Cardiac fibroblast (primary cell): ENCODE measurements around the gene MPST.
A peak's percentile ranks its signal among the peaks of the same experiment; 100 is the strongest.

Source experiments
- DNase-seq, 2 donors: peaks; one replicate each; pipeline versions ENCODE4 v3.0.0 to v3.0.0-alpha.2; 2010; ENCODE audit warnings: low read depth in 2 of 2
- H3K4me3 ChIP-seq, 2 donors: replicated peaks in 1 of 2; 1 replicate in 1 of 2; 2 replicates in 1 of 2; pipeline ENCODE4 v1.5.1; 2011; ENCODE audit warnings: low read depth in 2 of 2, low read length in 2 of 2, mild to moderate bottlenecking in 2 of 2, moderate library complexity in 1 of 2
- TF ChIP-seq, protein P1 (sequence below): IDR thresholded peaks from one replicate; pipeline ENCODE4 v1.5.1; 2011; ENCODE audit warnings: low read depth, mild to moderate bottlenecking, low read length, inconsistent platforms

Gene MPST

DNA sequence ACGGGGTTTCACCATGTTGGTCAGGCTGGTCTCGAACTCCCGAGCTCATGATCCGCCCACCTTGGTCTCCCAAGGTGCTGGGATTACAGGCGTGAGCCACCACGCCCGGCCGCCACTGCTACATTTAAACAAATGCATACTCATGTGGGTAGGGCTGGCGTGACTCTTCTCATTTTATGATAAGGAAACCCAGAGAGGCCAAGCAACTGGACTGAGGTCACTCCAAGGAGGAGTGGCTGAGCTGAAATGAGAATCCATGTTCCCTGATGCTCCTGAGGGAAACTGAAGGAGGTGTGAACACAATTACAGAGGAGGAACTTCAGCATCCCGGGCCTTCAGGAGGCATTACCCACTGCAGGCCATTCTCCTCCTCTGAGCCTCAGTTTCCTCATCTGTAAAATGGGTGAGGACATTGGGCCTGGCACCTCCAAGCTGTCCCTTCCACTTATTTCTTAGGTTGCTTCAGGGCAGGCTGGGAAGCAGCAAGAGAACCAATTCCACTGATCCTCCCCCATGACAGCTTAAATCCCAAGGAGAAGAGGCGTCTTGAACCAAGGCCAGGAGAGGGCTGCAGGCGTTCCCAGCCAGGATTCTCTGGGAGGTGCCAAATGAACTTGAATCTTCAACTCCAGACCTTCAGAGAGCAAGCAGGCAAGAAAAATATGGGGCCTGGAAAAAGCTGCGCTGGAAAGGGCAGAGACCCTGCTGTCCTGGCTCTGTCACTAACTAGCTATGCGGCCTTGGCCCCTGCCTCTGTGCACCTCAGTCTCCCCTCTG, 3.2 kb upstream of the MPST start:
- TF ChIP-seq, protein P1, sequence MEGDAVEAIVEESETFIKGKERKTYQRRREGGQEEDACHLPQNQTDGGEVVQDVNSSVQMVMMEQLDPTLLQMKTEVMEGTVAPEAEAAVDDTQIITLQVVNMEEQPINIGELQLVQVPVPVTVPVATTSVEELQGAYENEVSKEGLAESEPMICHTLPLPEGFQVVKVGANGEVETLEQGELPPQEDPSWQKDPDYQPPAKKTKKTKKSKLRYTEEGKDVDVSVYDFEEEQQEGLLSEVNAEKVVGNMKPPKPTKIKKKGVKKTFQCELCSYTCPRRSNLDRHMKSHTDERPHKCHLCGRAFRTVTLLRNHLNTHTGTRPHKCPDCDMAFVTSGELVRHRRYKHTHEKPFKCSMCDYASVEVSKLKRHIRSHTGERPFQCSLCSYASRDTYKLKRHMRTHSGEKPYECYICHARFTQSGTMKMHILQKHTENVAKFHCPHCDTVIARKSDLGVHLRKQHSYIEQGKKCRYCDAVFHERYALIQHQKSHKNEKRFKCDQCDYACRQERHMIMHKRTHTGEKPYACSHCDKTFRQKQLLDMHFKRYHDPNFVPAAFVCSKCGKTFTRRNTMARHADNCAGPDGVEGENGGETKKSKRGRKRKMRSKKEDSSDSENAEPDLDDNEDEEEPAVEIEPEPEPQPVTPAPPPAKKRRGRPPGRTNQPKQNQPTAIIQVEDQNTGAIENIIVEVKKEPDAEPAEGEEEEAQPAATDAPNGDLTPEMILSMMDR: no peak
- H3K4me3 ChIP-seq: no peak overlapping the region
- DNase-seq: no peak

DNA sequence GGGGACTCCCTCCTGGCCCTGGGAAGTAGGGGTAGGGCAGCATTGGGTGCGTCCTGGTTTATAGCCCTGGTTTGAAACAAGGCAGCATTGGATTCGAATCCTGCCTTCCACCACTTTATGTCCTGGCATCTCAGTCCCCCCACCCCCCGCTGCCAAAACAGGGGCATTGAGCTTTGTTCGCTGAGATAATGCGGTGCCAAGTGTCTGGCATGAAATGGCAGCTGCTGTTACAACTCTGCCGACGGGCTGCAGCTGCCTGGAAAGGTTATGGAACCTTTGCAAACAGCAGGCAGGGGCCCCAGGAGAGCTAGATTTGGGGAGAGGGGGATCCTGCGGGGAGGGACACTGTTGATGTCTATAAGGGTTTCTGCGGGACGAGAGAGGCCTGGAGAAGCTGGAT, 2.2 kb upstream of the MPST start:
- TF ChIP-seq, protein P1: no peak
- no peak for DNase-seq
- H3K4me3 ChIP-seq: no peak overlapping the region

DNA sequence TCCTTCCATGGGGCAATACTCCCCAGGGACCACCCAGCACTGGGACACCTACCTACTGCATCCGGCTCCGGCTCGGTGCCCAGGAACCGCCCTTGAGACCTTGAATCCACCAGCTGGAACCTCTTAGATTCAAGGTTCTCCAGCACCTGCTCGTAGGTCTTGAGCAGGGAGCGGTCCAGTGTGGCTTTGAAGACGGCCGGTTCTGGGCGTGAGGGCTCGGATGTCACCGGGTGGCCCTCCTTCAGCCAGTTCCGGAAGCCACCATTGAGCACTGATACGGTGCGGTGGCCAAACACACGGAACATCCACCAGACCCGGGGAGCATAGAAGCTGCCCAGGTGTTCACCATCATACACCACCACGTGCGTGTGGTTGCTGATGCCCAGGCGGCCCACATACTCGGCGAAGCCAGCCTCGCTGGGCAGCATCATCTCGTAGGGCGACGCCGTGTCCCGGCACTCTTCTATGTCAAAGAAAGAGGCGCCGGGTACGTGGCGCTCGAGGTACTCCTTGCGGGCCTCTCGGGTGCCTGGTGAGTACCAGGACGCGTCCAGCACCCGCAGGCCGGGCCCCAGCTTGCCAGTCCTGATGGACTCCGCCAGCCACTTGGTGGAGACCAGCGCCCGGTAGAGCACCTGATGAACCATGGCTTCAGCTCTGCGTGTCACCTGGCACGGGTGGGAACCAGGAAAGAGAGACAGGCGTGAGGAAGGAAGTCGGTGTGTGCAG, 1.3 kb upstream of the MPST start:
- H3K4me3 ChIP-seq: peak overlapping the region; percentile 66 to 84

GRCh38 chr22:37018815-37019308, 680 bp upstream of the MPST start:
- TF ChIP-seq, protein P1: no peak
- peak; percentile 37 to 65 for DNase-seq

More for the DNA sequence above, 1.3 kb upstream of the MPST start:
- TF ChIP-seq, protein P1: no peak
- DNase-seq: no peak

GRCh38 chr22:37020192-37020479, 594 bp downstream of the MPST start:
- TF ChIP-seq, protein P1: no peak
- peak; percentile 59 to 63 for DNase-seq

More at GRCh38 chr22:37018815-37019308, 680 bp upstream of the MPST start:
- peak overlapping the region; percentile 66 to 84 for H3K4me3 ChIP-seq

DNA sequence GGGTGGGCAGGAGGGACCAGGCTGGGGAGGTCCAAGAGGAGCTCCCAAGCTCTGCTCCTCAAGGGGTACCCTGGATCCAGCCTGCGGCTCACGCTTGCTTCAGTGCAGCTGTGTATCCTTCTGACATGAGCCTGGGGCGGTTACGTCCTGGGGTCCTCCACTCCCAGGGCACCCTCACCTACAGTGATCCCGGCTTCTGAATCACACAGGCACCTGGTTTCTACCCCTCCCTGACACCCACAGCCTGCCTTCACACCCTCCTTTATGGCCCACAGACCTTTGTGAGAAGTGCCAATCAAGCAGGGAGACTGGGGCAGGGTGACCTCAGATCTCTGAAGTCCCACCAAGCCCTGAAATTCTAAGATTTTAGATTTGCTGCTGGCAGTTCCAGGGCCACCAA, 1.5 kb downstream of the MPST start:
- no peak overlapping the region for H3K4me3 ChIP-seq
- no peak for DNase-seq
- TF ChIP-seq, protein P1: no peak

More at GRCh38 chr22:37020192-37020479, 594 bp downstream of the MPST start:
- H3K4me3 ChIP-seq: peak overlapping the region; percentile 84 to 89
